Prostate gland (tissue), 2 donors: ENCODE data around the gene TRAPPC14.

Source experiments
- CTCF ChIP-seq, 4 experiments: fragments of 200-600 bp in 2 of 4; fragments of 450-650 bp in 2 of 4; sonication (generic) in 2 of 4; IDR thresholded peaks; 1 replicate in 3 of 4; 2 replicates in 1 of 4; pipeline ENCODE4 v1.5.1; 2016 to 2019; ENCODE audit warnings: antibody characterized with exemption in 4 of 4, mild to moderate bottlenecking in 2 of 4, moderate library complexity in 2 of 4
- POLR2A ChIP-seq: fragments of 450-650 bp; IDR thresholded peaks from one replicate; pipeline ENCODE4 v1.6.1; 2016; ENCODE audit warnings: antibody characterized with exemption, mild to moderate bottlenecking
- POLR2AphosphoS5 ChIP-seq: sonication (generic); formaldehyde crosslinking; IDR thresholded peaks from one replicate; pipeline ENCODE4 v1.6.1; 2017; ENCODE audit warnings: antibody characterized with exemption

GRCh38 chr7:100107890-100108289, 50.6 kb downstream of the TRAPPC14 start:
- no peak for TF ChIP-seq CTCF (IDR thresholded peaks at IDR 0.05)
- TF ChIP-seq POLR2AphosphoS5 = no peak
- no peak for TF ChIP-seq POLR2A
